Panc1 (cell line): Measurements from ENCODE around the gene CCDC80. TPM values are rescaled to one million over a fixed set of nuclear protein-coding genes. Genes with fewer than 3 reads are reported as not detected.

ENCODE experiments used
- ATAC-seq: fragments of 200-7000 bp; cut with Tn5 transposase; 2 replicates; pipeline ENCODE4 v1.9.1; 2020; ENCODE audit warnings: mild to moderate bottlenecking, moderate library complexity
- BruUV-seq: library from RNA; stranded (reverse); fragments of 400-500 nt; replicated peaks from 2 replicates; lab custom pipeline; 2021; lab: Mats Ljungman, UMichigan
- CTCF ChIA-PET: fragments of 300-600 bp; sonication (Branson Sonifier 250); formaldehyde crosslinking; loops from one replicate; lab custom pipeline; 2022; ENCODE audit warnings: antibody characterized with exemption; lab: Charles Lee
- POLR2A ChIA-PET: fragments of 300-600 bp; sonication (Branson Sonifier 250); formaldehyde crosslinking; loops from one replicate; lab custom pipeline; 2022; ENCODE audit warnings: antibody characterized with exemption; lab: Charles Lee
- DNase-seq: peaks from one replicate; pipeline ENCODE4 v3.0.0-alpha.2; 2010; ENCODE audit warnings: low read depth, low spot score
- H3K27ac ChIP-seq: 2 replicates; pipeline ENCODE4 v1.5.1; 2011; ENCODE audit warnings: mild to moderate bottlenecking, low read length, inconsistent platforms
- H3K27me3 ChIP-seq: fragments of 200-500 bp; sonication (Bioruptor generic); 2 replicates; pipeline ENCODE4 v1.6.0; 2014; ENCODE audit warnings: low read length, inconsistent platforms; ENCODE audit not compliant: control insufficient read depth, insufficient read depth
- H3K36me3 ChIP-seq: fragments of 200-500 bp; sonication (Bioruptor generic); 2 replicates; pipeline ENCODE4 v1.5.1; 2014; ENCODE audit warnings: inconsistent platforms, mild to moderate bottlenecking, low read length, moderate library complexity; ENCODE audit not compliant: control insufficient read depth, insufficient read depth
- H3K4me1 ChIP-seq: 2 replicates; pipeline ENCODE4 v1.5.1; 2011; ENCODE audit warnings: inconsistent platforms, mild to moderate bottlenecking, low read length, moderate library complexity; ENCODE audit not compliant: control insufficient read depth, insufficient read depth
- H3K4me3 ChIP-seq, 2 experiments: 2 replicates each; pipeline ENCODE4 v1.5.1; 2011 to 2012; ENCODE audit warnings: low read depth in 2 of 2, low read length in 2 of 2, mild to moderate bottlenecking in 2 of 2, inconsistent platforms in 1 of 2, moderate library complexity in 1 of 2
- H3K9me3 ChIP-seq: fragments of 200-500 bp; sonication (Bioruptor generic); 2 replicates; pipeline ENCODE4 v1.5.1; 2014; ENCODE audit warnings: low read depth, mild to moderate bottlenecking, inconsistent platforms, low read length, moderate library complexity; ENCODE audit not compliant: control insufficient read depth, insufficient read depth
- POLR2AphosphoS5 ChIP-seq: IDR thresholded peaks from 2 replicates; pipeline ENCODE4 v1.6.1; 2012; ENCODE audit warnings: mild to moderate bottlenecking, low read depth, low read length, moderate library complexity
- REST ChIP-seq, 2 experiments: IDR thresholded peaks; 2 replicates each; pipeline ENCODE4 v1.6.1; 2011 to 2012; ENCODE audit warnings: low read depth in 2 of 2, control low read depth in 1 of 2, low read length in 1 of 2, mild to moderate bottlenecking in 1 of 2, moderate library complexity in 1 of 2; ENCODE audit not compliant: insufficient read depth in 1 of 2
- SIN3A ChIP-seq: IDR thresholded peaks from 2 replicates; pipeline ENCODE4 v1.6.1; 2012; ENCODE audit warnings: low read depth, mild to moderate bottlenecking, low read length, moderate library complexity, borderline replicate concordance; ENCODE audit not compliant: insufficient read depth
- TCF7L2 ChIP-seq: IDR thresholded peaks from 2 replicates; pipeline ENCODE4 v1.6.1; 2011; ENCODE audit warnings: mild to moderate bottlenecking, low read depth, low read length, inconsistent platforms
- in situ Hi-C: cut with HindIII; loops from 2 replicates; pipeline ENCODE4 v1.10.0; 2016; ENCODE audit warnings: low sequenced_read_pairs, low pct_unique_long_range_greater_than_20kb
- intact Hi-C: fragments of 100-400 bp; cut with micrococcal nuclease; formaldehyde crosslinking; loops from one replicate; pipeline ENCODE4 v1.10.0; 2022; ENCODE audit not compliant: unreplicated experiment
- total RNA-seq: library from RNA; stranded (reverse); gene quantifications from one replicate; pipeline ENCODE4 v1.2.1, GENCODE V29; 2021; ENCODE audit not compliant: unreplicated experiment
- TF ChIP-seq, protein P1 (sequence below): fragments of 450-650 bp; IDR thresholded peaks from 2 replicates; pipeline ENCODE4 v1.5.1; 2017; ENCODE audit warnings: mild to moderate bottlenecking

CCDC80 gene
- total RNA-seq, 1 experiment from 2014 or later, result 0.64 TPM

DNA sequence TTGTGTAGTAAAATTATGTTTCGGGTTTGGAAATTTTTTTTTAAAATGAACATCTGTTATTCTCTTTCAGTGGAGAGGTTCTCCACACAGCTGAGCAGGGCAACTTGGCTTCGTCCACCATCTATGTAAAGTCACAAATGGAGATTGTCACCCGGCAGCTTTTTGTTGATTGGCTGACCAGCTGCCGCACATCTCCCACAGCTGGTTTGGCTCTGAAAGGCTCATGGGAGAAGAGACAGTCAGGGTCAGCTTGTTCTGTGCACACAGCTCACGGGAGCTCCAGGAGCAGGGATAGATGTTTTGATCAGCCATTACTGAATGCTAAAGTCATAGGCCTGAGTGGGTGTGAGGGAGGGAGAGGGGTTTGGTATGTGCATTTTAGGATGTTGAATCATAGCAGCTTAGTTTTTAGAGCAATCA lies 12.9 kb upstream of the CCDC80 start:
- ATAC-seq, result no peak
- intact Hi-C loops, result no loop called here
- no TSS peak for BruUV-seq

DNA sequence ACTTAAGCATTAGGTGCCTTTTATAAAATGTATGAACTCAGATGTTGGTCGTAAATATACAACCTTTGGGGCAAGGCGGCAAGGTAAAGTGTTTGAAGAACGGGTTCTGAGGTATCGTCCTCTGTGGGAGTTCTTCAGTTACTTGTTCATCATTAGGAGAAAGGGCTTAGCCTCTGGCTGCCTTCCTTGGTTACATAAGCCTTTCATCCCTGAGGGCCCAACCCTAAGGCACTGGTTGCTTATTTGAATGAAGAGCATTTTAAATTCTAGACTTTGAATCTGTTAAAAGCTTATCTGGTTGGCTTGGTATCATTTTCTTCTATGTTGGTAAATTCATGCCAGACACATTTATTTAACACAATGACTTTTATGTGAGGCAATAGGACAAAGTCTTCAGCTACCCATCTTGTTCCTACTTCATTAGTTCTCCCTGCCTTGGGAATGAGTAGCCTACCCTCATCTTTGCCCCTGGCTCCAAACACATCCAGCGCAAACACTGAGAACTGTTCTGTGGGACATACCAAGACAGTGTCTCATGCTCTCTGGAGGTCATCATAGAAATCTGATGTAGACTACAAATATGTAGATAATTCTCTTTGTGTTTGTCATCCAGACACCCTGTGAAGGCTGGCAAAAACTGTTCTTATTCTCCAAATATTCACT lies 12.4 kb upstream of the CCDC80 start:
- ChIA-PET POLR2A (interaction anchor here (0.7 kb wide), 1 partner anchor 81 kb away, joined by 3 read pairs; no protein-coding TSS in a partner anchor), CTCF (interaction anchor here (0.7 kb wide), 1 partner anchor 31 kb away, joined by 5 read pairs; no protein-coding TSS in a partner anchor)
- ATAC-seq, result peak; percentile 80
- TF ChIP-seq SIN3A, result no peak
- no peak for TF ChIP-seq REST (IDR thresholded peaks at IDR 0.05; ENCODE audit: insufficient read depth in 1 of 2, low read depth in 2 of 2, low read length in 1 of 2)
- TF ChIP-seq TCF7L2, result no peak
- no peak for TF ChIP-seq POLR2AphosphoS5
- TF ChIP-seq, protein P1, sequence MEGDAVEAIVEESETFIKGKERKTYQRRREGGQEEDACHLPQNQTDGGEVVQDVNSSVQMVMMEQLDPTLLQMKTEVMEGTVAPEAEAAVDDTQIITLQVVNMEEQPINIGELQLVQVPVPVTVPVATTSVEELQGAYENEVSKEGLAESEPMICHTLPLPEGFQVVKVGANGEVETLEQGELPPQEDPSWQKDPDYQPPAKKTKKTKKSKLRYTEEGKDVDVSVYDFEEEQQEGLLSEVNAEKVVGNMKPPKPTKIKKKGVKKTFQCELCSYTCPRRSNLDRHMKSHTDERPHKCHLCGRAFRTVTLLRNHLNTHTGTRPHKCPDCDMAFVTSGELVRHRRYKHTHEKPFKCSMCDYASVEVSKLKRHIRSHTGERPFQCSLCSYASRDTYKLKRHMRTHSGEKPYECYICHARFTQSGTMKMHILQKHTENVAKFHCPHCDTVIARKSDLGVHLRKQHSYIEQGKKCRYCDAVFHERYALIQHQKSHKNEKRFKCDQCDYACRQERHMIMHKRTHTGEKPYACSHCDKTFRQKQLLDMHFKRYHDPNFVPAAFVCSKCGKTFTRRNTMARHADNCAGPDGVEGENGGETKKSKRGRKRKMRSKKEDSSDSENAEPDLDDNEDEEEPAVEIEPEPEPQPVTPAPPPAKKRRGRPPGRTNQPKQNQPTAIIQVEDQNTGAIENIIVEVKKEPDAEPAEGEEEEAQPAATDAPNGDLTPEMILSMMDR, result no peak
- H3K27ac ChIP-seq, result no peak overlapping the region
- no peaks in the 10 kb centered on the region for H3K36me3 ChIP-seq
- BruUV-seq, result no TSS peak
- H3K4me3 ChIP-seq, result no peak overlapping the region
- intact Hi-C loops, result no loop called here
- no peaks in the 10 kb centered on the region for H3K9me3 ChIP-seq
- no peaks in the 10 kb centered on the region for H3K4me1 ChIP-seq
- in situ Hi-C loops, result no loop called here
- H3K27me3 ChIP-seq, result no peaks in the 10 kb centered on the region
- no peak for DNase-seq

More for the DNA sequence above, 12.9 kb upstream of the CCDC80 start:
- Histone ChIP-seq H3K4me1 (no peaks in the 10 kb centered on the region), H3K27ac (no peak overlapping the region), H3K9me3 (no peaks in the 10 kb centered on the region), H3K4me3 (no peak overlapping the region), H3K27me3 (no peaks in the 10 kb centered on the region), H3K36me3 (no peaks in the 10 kb centered on the region)
- POLR2A ChIA-PET, result no interaction called here
- CTCF ChIA-PET, result interaction anchor here (0.7 kb wide), 1 partner anchor 32 kb away, joined by 5 read pairs; no protein-coding TSS in a partner anchor
- DNase-seq, result no peak
- no peak for TF ChIP-seq REST (IDR thresholded peaks at IDR 0.05; ENCODE audit: insufficient read depth in 1 of 2, low read depth in 2 of 2, low read length in 1 of 2)
- in situ Hi-C loops, result no loop called here
